A673 (cell line): ENCODE measurements around the gene GPR142. TPM values are rescaled to one million over a fixed set of nuclear protein-coding genes. Genes with fewer than 3 reads are reported as not detected.

Experiments used
- BruUV-seq: library from RNA; stranded (reverse); fragments of 400-500 nt; replicated peaks from 2 replicates; lab custom pipeline; 2021; lab: Mats Ljungman, UMichigan
- CTCF ChIA-PET: fragments of 300-600 bp; sonication (Branson Sonifier 250); formaldehyde crosslinking; loops from one replicate; lab custom pipeline; 2022; ENCODE audit warnings: antibody characterized with exemption; lab: Charles Lee
- POLR2A ChIA-PET: fragments of 300-600 bp; sonication (Branson Sonifier 250); formaldehyde crosslinking; loops from one replicate; lab custom pipeline; 2022; ENCODE audit warnings: antibody characterized with exemption; ENCODE audit not compliant: low non-redundant PET; lab: Charles Lee
- DNase-seq: peaks from one replicate; pipeline ENCODE4 v3.0.0-alpha.2; 2015; ENCODE audit warnings: low spot score
- H3K27ac ChIP-seq: fragments of 200-600 bp; sonication (generic); 2 replicates; pipeline ENCODE4 v1.5.1; 2016; ENCODE audit warnings: mixed run types, low read depth, mild to moderate bottlenecking, mixed read lengths, antibody characterized with exemption, low read length; ENCODE audit not compliant: poor library complexity, severe bottlenecking
- H3K27me3 ChIP-seq: fragments of 200-600 bp; sonication (generic); replicated peaks from 2 replicates; pipeline ENCODE4 v1.6.1; 2017; ENCODE audit warnings: mixed run types, low read depth, mild to moderate bottlenecking, mixed read lengths, antibody characterized with exemption, low read length; ENCODE audit not compliant: insufficient read depth, poor library complexity
- H3K36me3 ChIP-seq: fragments of 200-600 bp; sonication (generic); 2 replicates; pipeline ENCODE4 v1.6.1; 2016; ENCODE audit warnings: mixed run types, mild to moderate bottlenecking, mixed read lengths, antibody characterized with exemption, low read length; ENCODE audit not compliant: insufficient read depth, poor library complexity, severe bottlenecking
- H3K4me1 ChIP-seq: fragments of 200-600 bp; sonication (generic); 2 replicates; pipeline ENCODE4 v1.6.1; 2017; ENCODE audit warnings: mixed run types, mild to moderate bottlenecking, mixed read lengths, antibody characterized with exemption, low read length; ENCODE audit not compliant: insufficient read depth, poor library complexity, severe bottlenecking
- H3K4me3 ChIP-seq: fragments of 200-600 bp; sonication (generic); 2 replicates; pipeline ENCODE4 v1.5.1; 2016; ENCODE audit warnings: low read depth, mixed run types, mild to moderate bottlenecking, mixed read lengths, low read length; ENCODE audit not compliant: poor library complexity, severe bottlenecking
- H3K9me3 ChIP-seq: fragments of 200-600 bp; sonication (generic); 2 replicates; pipeline ENCODE4 v1.6.1; 2016; ENCODE audit warnings: mixed run types, low read depth, mild to moderate bottlenecking, mixed read lengths, antibody characterized with exemption, low read length; ENCODE audit not compliant: poor library complexity, severe bottlenecking
- CTCF ChIP-seq: fragments of 300-800, 200-600 bp; sonication (generic); conservative IDR thresholded peaks from 2 replicates; pipeline ENCODE4 v1.5.1; 2017; ENCODE audit warnings: low read depth, mild to moderate bottlenecking, antibody characterized with exemption, low read length, moderate library complexity, mixed read lengths
- EZH2 ChIP-seq: fragments of 200-600 bp; sonication (generic); IDR thresholded peaks from 2 replicates; pipeline ENCODE4 v1.6.1; 2017; ENCODE audit warnings: borderline replicate concordance, low read depth, mild to moderate bottlenecking, mixed read lengths, antibody characterized with exemption, low read length; ENCODE audit not compliant: poor library complexity, severe bottlenecking
- intact Hi-C: fragments of 100-400 bp; cut with micrococcal nuclease; formaldehyde crosslinking; loops from one replicate; pipeline ENCODE4 v1.10.0; 2022; ENCODE audit not compliant: unreplicated experiment
- total RNA-seq: library from RNA; stranded (reverse); gene quantifications from 2 replicates; pipeline ENCODE4 v1.2.3, GENCODE V29; 2021

GPR142 gene
- total RNA-seq, 1 experiment from 2014 or later: 0.24 TPM

GRCh38 chr17:74386386-74386785, 19.1 kb downstream of the GPR142 start:
- no TSS peak for BruUV-seq
- Histone ChIP-seq H3K4me1 (peaks cover under 1% of the 10 kb centered on the region), H3K27me3 (no peaks in the 10 kb centered on the region), H3K27ac (no peak overlapping the region), H3K36me3 (no peaks in the 10 kb centered on the region), H3K9me3 (no peaks in the 10 kb centered on the region), H3K4me3 (no peak overlapping the region)
- no peak for TF ChIP-seq CTCF
- no peak for TF ChIP-seq EZH2
- intact Hi-C loops: no loop called here
- no peak for DNase-seq
- CTCF ChIA-PET: no interaction called here
- POLR2A ChIA-PET: no interaction called here

- no TSS peak for BruUV-seq
- DNase-seq: no peak
- no peaks in the 10 kb centered on the region for H3K27me3 ChIP-seq
- intact Hi-C loops: no loop called here
- no peak for TF ChIP-seq EZH2
- TF ChIP-seq CTCF: no peak
- no peaks in the 10 kb centered on the region for H3K9me3 ChIP-seq
- POLR2A ChIA-PET: no interaction called here
- no peaks in the 10 kb centered on the region for H3K36me3 ChIP-seq
- CTCF ChIA-PET: no interaction called here
- H3K4me3 ChIP-seq: no peak overlapping the region
- no peaks in the 10 kb centered on the region for H3K4me1 ChIP-seq
- no peak overlapping the region for H3K27ac ChIP-seq
Measured at GRCh38 chr17:74387365-74388218, 20.3 kb downstream of the GPR142 start.

- DNase-seq: no peak
- BruUV-seq: no TSS peak
- TF ChIP-seq EZH2 (no peak), CTCF (no peak)
- Histone ChIP-seq H3K4me3 (no peak overlapping the region), H3K9me3 (no peaks in the 10 kb centered on the region), H3K4me1 (peaks cover 9% of the 10 kb centered on the region), H3K27ac (no peak overlapping the region), H3K36me3 (no peaks in the 10 kb centered on the region), H3K27me3 (no peaks in the 10 kb centered on the region)
- POLR2A ChIA-PET: no interaction called here
- intact Hi-C loops: no loop called here
- CTCF ChIA-PET: no interaction called here
Measured at GRCh38 chr17:74389084-74389753, 21.9 kb downstream of the GPR142 start.
